Prostate gland (tissue), 2 donors: Measurements from ENCODE around the gene BRPF1. TPM values are rescaled to one million over a fixed set of nuclear protein-coding genes. Genes with fewer than 3 reads are reported as not detected.

Source experiments
- DNase-seq: peaks from one replicate; pipeline ENCODE4 v3.0.0-alpha.2; 2019; ENCODE audit warnings: low spot score
- H3K27ac ChIP-seq, 2 donors: fragments of 200-600 bp; sonication (generic); 2 replicates each; pipeline ENCODE4 v1.5.1; 2017 to 2019
- H3K27me3 ChIP-seq: fragments of 200-600 bp; sonication (generic); replicated peaks from 2 replicates; pipeline ENCODE4 v1.5.1; 2019; ENCODE audit not compliant: insufficient read depth
- H3K36me3 ChIP-seq, 2 donors: fragments of 200-600 bp; sonication (generic); 1 replicate in 1 of 2; 2 replicates in 1 of 2; pipeline versions ENCODE4 v1.5.1 to v1.8.1; 2017 to 2019
- H3K4me1 ChIP-seq: fragments of 200-600 bp; sonication (generic); replicated peaks from 2 replicates; pipeline ENCODE4 v1.5.1; 2019
- H3K4me3 ChIP-seq, 2 donors: fragments of 200-600 bp; sonication (generic); 2 replicates each; pipeline ENCODE4 v1.5.1; 2017 to 2019
- H3K9me3 ChIP-seq: fragments of 200-600 bp; sonication (generic); 2 replicates; pipeline ENCODE4 v1.5.1; 2017
- CTCF ChIP-seq, 4 experiments: fragments of 200-600 bp in 2 of 4; fragments of 450-650 bp in 2 of 4; sonication (generic) in 2 of 4; IDR thresholded peaks; 1 replicate in 3 of 4; 2 replicates in 1 of 4; pipeline ENCODE4 v1.5.1; 2016 to 2019; ENCODE audit warnings: antibody characterized with exemption in 4 of 4, mild to moderate bottlenecking in 2 of 4, moderate library complexity in 2 of 4
- POLR2A ChIP-seq: fragments of 450-650 bp; IDR thresholded peaks from one replicate; pipeline ENCODE4 v1.6.1; 2016; ENCODE audit warnings: antibody characterized with exemption, mild to moderate bottlenecking
- POLR2AphosphoS5 ChIP-seq: sonication (generic); formaldehyde crosslinking; IDR thresholded peaks from one replicate; pipeline ENCODE4 v1.6.1; 2017; ENCODE audit warnings: antibody characterized with exemption
- WGBS: methylation state at CpG from one replicate; pipeline ENCODE4 v1.1.5; 2018; 5-methylcytosine and 5-hydroxymethylcytosine counted together
- intact Hi-C: fragments of 100-400 bp; cut with DNase I; formaldehyde crosslinking; loops from one replicate; pipeline ENCODE4 v1.14.2; 2022
- total RNA-seq, 2 donors: library from RNA; depleted of rRNA; stranded (reverse); fragments of >200 nt; gene quantifications; one replicate each; pipeline ENCODE4 v1.1.0, GENCODE V29; 2016

BRPF1 gene
- total RNA-seq, 2 donors from 2014 or later: 14.2 to 43.5 TPM

- Histone ChIP-seq H3K36me3 (peaks cover 0 to 23% of the 10 kb centered on the region in 2 donors), H3K27ac (no peak overlapping the region), H3K4me3 (no peak overlapping the region), H3K9me3 (no peaks in the 10 kb centered on the region), H3K27me3 (no peaks in the 10 kb centered on the region), H3K4me1 (no peaks in the 10 kb centered on the region)
- WGBS: 94% methylated on average over 12 of the region's 12 CpGs
- no peak for TF ChIP-seq POLR2A
- no peak for TF ChIP-seq POLR2AphosphoS5
- no peak for TF ChIP-seq CTCF (IDR thresholded peaks at IDR 0.05)
- DNase-seq: no peak
- intact Hi-C loops: no loop called here
Observed at GRCh38 chr3:9797196-9797945, 65.8 kb downstream of the BRPF1 start.

Other genes starting within 250 kb of the BRPF1 start
- 1 to 10 TPM in 1 of 2 donors, under 1 TPM in 1; 0.28 to 6.8 TPM for gene LHFPL4, start 177.9 kb upstream of the BRPF1 start, total RNA-seq
- 10 to 100 TPM; 30.3 to 59.8 TPM for gene MTMR14, start 82.2 kb upstream of the BRPF1 start, total RNA-seq
- not detected for gene CPNE9, start 27.9 kb upstream of the BRPF1 start, total RNA-seq
- 10 to 100 TPM; 22.6 to 38.2 TPM for gene OGG1, start 18.2 kb downstream of the BRPF1 start, total RNA-seq
- gene CAMK1, start 38.2 kb downstream of the BRPF1 start, total RNA-seq: 100 to 1,000 TPM in 1 of 2 donors, 10 to 100 TPM in 1; 74.4 to 167 TPM
- gene TADA3, start 60.7 kb downstream of the BRPF1 start, total RNA-seq: 100 to 1,000 TPM; 130 to 131 TPM
- 100 to 1,000 TPM; 121 to 152 TPM for gene ARPC4, start 61.3 kb downstream of the BRPF1 start, total RNA-seq
- 10 to 100 TPM; 40.7 to 69.0 TPM for gene TTLL3, start 78.5 kb downstream of the BRPF1 start, total RNA-seq
- gene RPUSD3, start 112.3 kb downstream of the BRPF1 start, total RNA-seq: 10 to 100 TPM; 40.9 to 44.6 TPM
- gene CIDEC, start 148.5 kb downstream of the BRPF1 start, total RNA-seq: 1 to 10 TPM in 1 of 2 donors, not detected in 1; 3.5 TPM
- gene JAGN1, start 158.9 kb downstream of the BRPF1 start, total RNA-seq: 10 to 100 TPM; 37.0 to 61.5 TPM
- 10 to 100 TPM; 10.1 to 28.2 TPM for gene IL17RE, start 171.1 kb downstream of the BRPF1 start, total RNA-seq
- 100 to 1,000 TPM in 1 of 2 donors, 10 to 100 TPM in 1; 80.7 to 152 TPM for gene IL17RC, start 185.4 kb downstream of the BRPF1 start, total RNA-seq
- gene CRELD1, start 202.1 kb downstream of the BRPF1 start, total RNA-seq: 10 to 100 TPM; 46.9 to 64.9 TPM
- 10 to 100 TPM in 1 of 2 donors, 1 to 10 TPM in 1; 8.9 to 10.1 TPM for gene PRRT3, start 220.7 kb downstream of the BRPF1 start, total RNA-seq